ENCODE data around the gene TRABD2B. TPM values are rescaled to one million over a fixed set of nuclear protein-coding genes. Genes with fewer than 3 reads are reported as not detected.

Gene TRABD2B
- total and polyA plus RNA-seq, 2 of the 13 experiments (the other 11 are each of a cell fraction or from before 2014, with no cell fraction given), result 0.04 TPM; not detected in 1

DNA sequence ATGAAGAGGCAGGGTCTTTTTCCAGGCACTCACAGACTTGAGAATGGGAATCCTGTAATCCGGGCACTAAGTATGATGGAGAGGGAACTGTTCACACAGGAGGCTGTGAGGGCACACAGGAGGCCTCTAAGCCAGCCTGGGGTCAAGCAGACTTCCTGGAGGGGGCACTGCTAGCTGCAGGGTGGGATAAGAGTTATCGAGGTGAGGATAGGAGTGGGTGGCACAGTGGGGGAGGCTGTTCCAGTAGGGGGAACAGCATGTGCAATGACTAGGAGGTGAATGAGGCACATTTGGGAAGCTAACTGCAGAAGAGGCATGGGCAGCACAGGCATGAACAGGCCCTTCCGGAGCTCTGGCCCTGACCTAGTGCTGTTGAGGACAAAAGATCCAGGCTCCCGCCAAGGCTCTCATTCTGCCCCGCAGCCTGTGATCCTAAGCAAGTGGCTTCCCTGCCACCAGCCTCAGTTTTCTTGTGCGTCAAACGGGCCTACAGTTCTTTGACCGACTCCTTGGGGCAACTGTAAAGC is 216.7 kb downstream of the TRABD2B start (continued):
- 0 out of 2 replicates have a peak, but pooled peaks have one; percentile 22 for TF ChIP-seq MAX (IDR thresholded peaks at IDR 0.05)
- TF ChIP-seq, protein P1, sequence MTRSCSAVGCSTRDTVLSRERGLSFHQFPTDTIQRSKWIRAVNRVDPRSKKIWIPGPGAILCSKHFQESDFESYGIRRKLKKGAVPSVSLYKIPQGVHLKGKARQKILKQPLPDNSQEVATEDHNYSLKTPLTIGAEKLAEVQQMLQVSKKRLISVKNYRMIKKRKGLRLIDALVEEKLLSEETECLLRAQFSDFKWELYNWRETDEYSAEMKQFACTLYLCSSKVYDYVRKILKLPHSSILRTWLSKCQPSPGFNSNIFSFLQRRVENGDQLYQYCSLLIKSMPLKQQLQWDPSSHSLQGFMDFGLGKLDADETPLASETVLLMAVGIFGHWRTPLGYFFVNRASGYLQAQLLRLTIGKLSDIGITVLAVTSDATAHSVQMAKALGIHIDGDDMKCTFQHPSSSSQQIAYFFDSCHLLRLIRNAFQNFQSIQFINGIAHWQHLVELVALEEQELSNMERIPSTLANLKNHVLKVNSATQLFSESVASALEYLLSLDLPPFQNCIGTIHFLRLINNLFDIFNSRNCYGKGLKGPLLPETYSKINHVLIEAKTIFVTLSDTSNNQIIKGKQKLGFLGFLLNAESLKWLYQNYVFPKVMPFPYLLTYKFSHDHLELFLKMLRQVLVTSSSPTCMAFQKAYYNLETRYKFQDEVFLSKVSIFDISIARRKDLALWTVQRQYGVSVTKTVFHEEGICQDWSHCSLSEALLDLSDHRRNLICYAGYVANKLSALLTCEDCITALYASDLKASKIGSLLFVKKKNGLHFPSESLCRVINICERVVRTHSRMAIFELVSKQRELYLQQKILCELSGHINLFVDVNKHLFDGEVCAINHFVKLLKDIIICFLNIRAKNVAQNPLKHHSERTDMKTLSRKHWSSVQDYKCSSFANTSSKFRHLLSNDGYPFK (CRISPR knock-in tag; IDR thresholded peaks at IDR 0.05; ENCODE audit: borderline replicate concordance), result 0 out of 2 replicates have a peak, but pooled peaks have one; percentile 31
- TF ChIP-seq ZNF629 (CRISPR knock-in tag; conservative IDR thresholded peaks at IDR 0.05), result peak; percentile 62
- TF ChIP-seq, protein P2, sequence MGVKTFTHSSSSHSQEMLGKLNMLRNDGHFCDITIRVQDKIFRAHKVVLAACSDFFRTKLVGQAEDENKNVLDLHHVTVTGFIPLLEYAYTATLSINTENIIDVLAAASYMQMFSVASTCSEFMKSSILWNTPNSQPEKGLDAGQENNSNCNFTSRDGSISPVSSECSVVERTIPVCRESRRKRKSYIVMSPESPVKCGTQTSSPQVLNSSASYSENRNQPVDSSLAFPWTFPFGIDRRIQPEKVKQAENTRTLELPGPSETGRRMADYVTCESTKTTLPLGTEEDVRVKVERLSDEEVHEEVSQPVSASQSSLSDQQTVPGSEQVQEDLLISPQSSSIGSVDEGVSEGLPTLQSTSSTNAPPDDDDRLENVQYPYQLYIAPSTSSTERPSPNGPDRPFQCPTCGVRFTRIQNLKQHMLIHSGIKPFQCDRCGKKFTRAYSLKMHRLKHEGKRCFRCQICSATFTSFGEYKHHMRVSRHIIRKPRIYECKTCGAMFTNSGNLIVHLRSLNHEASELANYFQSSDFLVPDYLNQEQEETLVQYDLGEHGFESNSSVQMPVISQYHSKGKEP (CRISPR knock-in tag; IDR thresholded peaks at IDR 0.05), result no peak
- 0 out of 2 replicates have a peak, but pooled peaks have one; percentile 19 for TF ChIP-seq ZNF691 (CRISPR knock-in tag; IDR thresholded peaks at IDR 0.05; ENCODE audit: borderline replicate concordance, low read depth)
- no peak for TF ChIP-seq BHLHE40 (IDR thresholded peaks at IDR 0.05; ENCODE audit: low read length)
- no peak for TF ChIP-seq PRDM15 (CRISPR knock-in tag; IDR thresholded peaks at IDR 0.05)
